ENCODE measurements around the gene SVBP.
"Not testable (repeated sequence)": the region's sequence is repeated elsewhere in the genome, so short reads cannot be mapped to it uniquely, and the experiment has no call there.

The SVBP gene

DNA sequence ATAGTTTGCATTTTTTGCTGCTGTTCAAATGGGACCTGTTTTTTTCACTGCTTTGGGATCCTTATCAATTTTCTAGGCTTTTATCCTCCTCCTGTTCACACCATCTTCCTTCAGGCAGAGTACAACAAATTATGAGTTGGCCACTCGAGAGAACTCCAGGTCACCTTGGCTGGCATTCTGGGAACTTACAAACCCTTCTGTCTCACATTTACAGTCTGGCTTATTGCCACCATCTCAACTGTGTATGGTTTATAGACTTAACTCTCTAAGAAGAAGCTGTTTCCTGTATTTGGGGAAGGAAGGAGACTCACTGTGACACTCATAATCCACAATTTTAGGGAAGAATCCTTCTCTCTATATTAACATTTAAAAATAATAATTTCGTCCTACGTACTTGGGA, 23.8 kb upstream of the SVBP start:
- no peak for DNase-seq

GRCh38 chr1:42838482-42839190, 21.4 kb upstream of the SVBP start:
- DNase-seq, result no peak

DNA sequence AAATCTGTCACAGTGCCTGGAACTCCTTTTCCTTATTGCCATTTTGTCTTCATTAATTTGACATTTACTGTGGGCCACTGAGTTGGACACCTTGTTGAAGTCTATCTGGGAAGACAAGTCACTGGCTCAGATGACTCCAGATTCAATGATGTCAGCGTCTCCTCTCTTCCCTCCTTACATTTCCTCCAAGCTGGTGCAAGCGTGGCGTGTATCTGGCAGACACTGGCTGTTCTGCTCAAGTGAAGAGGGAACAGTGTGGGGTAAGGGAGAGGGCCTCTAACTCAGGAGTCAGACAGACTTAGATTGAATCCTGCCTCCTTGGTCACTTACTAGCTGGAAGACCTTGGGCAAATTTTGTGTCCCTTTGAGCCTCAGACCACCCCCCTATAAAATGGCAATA, 20.5 kb upstream of the SVBP start:
- DNase-seq, result no peak

- no peak for DNase-seq
These were observed 18.2 kb upstream of the SVBP start for GRCh38 chr1:42835422-42835821.

- DNase-seq, result no peak
These were observed 17.6 kb upstream of the SVBP start for GRCh38 chr1:42834803-42835202.

DNA sequence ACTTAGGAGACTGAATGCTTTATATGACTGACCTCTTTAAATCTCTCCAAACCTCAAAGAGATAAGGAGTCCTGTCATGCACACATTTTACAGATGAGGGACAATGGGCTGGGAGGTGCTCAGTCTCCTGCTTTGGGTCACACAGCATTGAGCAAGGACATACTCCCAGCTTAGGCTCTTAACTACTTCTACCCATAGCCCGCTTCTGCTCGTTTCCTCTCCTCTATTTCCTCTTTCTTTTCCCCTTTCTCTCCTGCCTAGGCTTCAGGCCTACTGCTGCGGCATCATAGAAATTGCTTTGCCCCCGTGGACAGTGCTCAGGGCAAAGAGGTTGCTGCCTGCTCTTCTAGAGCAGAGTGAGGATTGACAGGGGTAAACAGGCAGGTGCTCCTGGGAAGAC, 16.8 kb upstream of the SVBP start:
- no peak for DNase-seq

- DNase-seq, result peak; percentile 57
These were observed 15.5 kb upstream of the SVBP start for GRCh38 chr1:42832641-42833240.

GRCh38 chr1:42831273-42831672, 14.1 kb upstream of the SVBP start:
- no peak for DNase-seq

GRCh38 chr1:42830631-42831030, 13.4 kb upstream of the SVBP start:
- no peak for DNase-seq

GRCh38 chr1:42825036-42825851, 8.0 kb upstream of the SVBP start:
- DNase-seq, result no peak

DNA sequence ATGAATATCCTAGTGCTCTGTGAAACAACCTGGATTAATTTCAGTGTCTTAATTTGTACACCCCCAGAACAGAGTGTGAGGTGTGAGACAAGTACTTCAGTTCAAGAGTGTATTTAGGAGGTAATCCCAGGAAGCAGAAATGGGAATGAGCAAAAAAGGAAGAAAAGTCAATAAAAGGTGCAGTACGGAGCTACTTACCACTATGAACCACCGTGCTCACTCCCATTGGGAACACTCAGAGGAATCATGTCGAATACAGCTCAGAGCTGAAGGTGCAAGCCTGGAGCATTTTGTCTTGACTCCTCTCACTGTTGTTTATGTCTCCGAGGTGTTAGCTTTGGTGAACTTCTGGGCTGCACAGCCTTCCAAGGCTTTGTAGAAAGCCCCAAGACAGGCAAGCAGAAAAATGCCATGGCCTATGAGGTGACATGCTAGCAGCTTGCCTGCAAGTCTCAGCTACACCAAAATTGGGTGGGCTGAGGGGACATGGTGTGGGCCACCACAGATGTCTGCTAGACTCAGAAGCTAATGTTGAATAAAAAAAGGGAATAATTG, 7.4 kb upstream of the SVBP start:
- no peak for DNase-seq

DNA sequence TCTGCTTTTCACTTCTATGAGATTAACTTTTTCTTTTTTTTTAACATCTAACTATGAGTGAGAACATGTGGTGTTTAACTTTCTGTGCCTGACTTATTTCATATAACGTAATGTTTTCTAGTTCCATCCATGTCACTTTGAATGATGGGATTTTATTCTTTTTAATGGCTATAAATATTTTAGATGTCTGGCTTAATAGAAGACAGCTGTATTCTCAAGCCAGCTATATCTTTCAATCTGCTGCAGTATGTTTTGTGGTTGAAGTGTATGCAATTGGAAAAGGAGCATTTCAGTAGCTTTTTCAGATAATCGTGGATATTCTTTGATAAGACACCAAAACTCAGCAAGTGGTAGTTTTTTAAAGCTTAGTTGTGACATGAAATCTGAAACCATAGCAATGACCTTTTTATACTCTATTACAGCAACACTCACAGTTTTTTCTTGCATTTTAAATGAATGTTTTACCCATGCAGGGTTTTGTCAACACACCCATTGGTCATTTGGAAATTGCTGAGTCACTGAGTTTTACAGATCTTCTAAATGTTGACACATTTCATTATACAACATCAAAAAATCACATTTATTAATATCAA, 5.7 kb upstream of the SVBP start:
- DNase-seq, result no peak

GRCh38 chr1:42821690-42822089, 4.5 kb upstream of the SVBP start:
- no peak for DNase-seq

DNA sequence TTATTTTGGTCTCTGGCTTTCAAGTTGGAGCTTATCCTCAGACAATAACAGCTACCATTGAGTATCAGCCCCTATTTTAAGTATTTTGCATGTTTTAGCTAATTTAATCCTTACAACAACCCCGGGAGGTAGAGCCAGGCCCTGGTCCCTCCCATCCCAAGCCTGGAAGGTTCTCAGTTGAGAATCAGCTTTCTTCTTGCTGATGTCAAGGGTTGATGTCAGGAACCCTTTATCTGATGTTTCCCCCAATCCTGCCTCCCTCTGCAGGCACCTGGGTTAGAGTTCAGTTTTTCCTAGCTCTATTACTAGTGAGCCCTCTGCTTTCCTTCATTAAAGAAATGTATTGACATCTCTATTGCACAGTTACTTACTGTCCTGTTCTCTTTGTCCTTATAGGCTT, 3.6 kb upstream of the SVBP start:
- DNase-seq, result no peak

- no peak for DNase-seq
These were observed 779 bp upstream of the SVBP start for GRCh38 chr1:42817976-42818375.

GRCh38 chr1:42817440-42817767, 207 bp upstream of the SVBP start:
- no peak for DNase-seq

DNA sequence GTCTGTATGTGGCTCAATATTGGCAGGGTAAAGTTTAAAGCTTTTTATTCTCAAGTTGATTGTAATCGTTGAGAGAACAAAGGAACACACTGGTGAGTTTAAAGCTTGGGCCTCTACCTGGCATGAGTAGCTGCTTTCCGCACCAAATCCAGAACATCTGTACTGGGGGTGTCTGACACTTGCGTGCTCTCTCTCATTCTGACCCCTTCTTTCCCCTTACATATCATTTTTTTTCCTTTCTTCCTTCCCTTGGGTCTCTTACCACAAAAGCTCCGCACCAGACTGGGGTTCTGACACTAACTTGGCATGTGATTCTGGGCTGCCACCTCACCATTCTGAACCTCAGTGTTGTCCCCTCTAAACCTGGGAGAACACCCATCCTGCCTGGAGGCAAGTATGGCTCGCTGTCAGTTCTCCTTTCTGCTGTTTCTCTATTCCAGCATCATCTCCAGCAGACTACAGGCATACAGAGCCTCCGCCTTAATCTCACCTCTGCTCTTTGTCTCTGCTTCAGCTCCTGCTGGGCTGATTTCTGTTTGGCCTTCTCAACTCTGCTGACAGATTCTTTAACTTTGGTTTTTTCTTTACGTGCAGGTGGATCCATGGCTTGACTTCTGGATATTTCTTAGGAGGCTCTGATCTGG, 1.1 kb downstream of the SVBP start:
- DNase-seq, result peak; percentile 45

DNA sequence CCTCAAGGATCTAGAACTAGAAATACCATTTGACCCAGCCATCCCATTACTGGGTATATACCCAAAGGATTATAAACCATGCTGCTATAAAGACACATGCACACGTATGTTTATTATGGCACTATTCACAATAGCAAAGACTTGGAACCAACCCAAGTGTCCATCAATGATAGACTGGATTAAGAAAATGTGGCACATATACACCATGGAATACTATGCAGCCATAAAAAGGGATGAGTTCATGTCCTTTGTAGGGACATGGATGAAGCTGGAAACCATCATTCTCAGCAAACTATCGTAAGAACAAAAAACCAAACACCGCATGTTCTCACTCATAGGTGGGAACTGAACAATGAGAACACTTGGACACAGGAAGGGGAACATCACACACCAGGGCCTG, 2.4 kb downstream of the SVBP start:
- DNase-seq, result not testable (repeated sequence)

DNA sequence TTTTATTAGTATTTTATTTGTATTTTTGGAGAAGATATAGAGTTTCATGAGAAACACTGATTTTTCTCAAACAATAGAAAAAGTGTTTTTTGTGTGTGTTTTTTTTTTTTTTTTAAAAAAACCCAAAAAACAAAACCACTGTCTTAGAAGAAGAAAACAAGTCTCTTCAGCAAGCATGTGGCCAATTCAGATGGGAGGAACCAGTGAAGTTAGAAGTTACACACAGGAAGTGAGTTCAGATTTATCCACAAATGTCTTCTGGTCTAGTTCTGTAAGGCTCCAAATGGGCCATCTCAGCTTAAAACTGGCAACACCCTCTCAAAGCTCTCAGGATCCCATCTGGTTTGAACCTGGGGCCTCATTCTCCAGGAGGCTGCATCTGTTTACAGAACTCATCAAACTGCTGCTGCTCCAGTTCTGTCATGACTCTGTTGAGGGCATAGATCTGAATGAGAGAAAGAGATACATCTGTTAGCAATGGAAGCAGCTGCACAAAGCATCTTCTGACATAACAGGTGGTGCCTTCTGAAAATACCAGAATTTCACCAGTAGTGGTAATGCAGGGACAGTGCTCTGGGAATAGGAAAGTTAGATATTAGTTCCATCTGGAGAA, 10.0 kb downstream of the SVBP start:
- peak; percentile 37 for DNase-seq

DNA sequence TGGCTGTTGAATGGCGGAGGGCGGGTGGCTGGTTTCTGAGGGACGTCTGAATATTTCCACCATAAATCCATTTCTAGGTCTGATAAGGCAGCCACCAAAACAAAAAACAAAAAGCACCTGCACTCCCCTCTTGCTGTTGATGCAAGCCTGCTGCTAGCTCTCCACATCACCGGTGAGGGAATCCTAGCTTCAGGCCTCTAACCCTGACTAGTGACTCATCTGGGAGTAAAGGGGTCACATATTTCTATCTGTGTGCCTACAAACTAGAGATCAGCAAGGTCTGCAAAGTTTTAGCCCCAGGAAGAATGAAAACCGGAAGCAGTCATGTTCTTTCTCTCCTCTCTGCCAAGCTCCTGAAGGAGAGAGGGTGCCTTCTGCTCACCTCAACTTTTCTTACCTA, 10.6 kb downstream of the SVBP start:
- DNase-seq, result no peak

DNA sequence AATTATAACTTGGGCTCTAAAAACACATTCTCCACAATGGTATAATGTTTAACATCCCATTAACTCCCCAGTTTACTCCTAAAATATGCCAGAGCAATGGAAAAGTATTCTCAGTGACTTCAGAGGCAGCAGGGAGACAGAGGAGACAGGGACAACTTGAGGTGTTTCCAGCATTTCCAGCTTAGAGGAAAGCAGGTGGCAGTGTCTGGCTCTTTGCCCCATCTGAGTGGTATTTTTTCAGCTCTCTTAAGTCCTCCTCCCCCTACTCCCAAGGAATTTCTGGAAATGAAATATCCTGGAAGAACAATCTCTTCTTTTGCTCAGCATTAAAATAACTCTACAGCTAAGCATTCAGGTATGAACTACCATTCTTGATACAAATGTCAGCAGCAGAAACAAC, 11.0 kb downstream of the SVBP start:
- DNase-seq, result no peak

DNA sequence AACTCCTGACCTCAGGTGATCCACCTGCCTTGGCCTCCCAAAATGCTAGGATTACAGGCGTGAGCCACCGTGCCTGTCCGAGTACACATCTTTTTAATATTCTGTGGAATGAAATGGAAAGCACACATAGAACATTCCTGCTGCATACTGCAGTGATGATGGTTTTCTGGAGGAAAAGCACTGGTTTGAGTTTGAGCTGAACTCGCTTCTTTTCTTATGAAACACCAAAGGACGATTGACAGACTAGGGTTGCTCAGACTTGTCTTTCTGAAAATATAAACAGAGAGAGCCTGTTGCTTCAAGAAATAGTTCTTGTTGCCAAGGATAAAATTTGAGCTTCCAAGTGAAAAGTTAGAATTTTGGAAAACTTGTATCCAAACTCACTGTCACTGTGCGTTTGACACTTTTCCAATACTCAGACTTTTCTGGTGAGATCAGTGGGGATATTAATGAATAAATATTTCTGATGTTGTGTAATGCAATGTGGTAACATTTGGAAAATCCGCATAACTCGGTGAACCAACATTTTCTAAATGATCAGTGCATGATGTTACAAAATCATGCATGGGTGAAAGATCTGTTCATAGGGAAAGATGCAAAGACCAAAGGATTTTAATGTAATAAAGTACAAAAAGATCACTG, 15.2 kb downstream of the SVBP start:
- no peak for DNase-seq
